Fibroblast of lung (primary cell): ENCODE data around the gene HUNK. TPM values are rescaled to one million over a fixed set of nuclear protein-coding genes. Genes with fewer than 3 reads are reported as not detected.

Source experiments
- DNase-seq, 2 donors: peaks; one replicate each; pipeline versions ENCODE4 v3.0.0 to v3.0.0-alpha.2; 2010; ENCODE audit warnings: low read depth in 2 of 2
- H2AFZ ChIP-seq: 2 replicates; pipeline ENCODE4 v1.5.1; 2012; ENCODE audit warnings: low read length, control low read depth, inconsistent platforms
- H3K27ac ChIP-seq: 2 replicates; pipeline ENCODE4 v1.5.1; 2011; ENCODE audit warnings: low read length, control low read depth; ENCODE audit not compliant: insufficient read depth
- H3K27me3 ChIP-seq: 2 replicates; pipeline ENCODE4 v1.5.1; 2011; ENCODE audit warnings: mild to moderate bottlenecking, low read length; ENCODE audit not compliant: control insufficient read depth, insufficient read depth
- H3K36me3 ChIP-seq: 2 replicates; pipeline ENCODE4 v1.5.1; 2011; ENCODE audit warnings: low read length; ENCODE audit not compliant: control insufficient read depth, insufficient read depth
- H3K4me1 ChIP-seq: 2 replicates; pipeline ENCODE4 v1.5.1; 2011; ENCODE audit warnings: low read length; ENCODE audit not compliant: control insufficient read depth, insufficient read depth; ENCODE audit errors: extremely low read depth
- H3K4me2 ChIP-seq: 2 replicates; pipeline ENCODE4 v1.5.1; 2011; ENCODE audit warnings: low read length, control low read depth; ENCODE audit not compliant: insufficient read depth; ENCODE audit errors: extremely low read depth
- H3K4me3 ChIP-seq, 4 experiments: fragments of 200-600 bp in 1 of 4; sonication (generic) in 1 of 4; replicated peaks in 1 of 4; 2 replicates each; pipeline ENCODE4 v1.5.1; 2011 to 2016; ENCODE audit warnings: low read length in 4 of 4, low read depth in 3 of 4, mild to moderate bottlenecking in 3 of 4, control low read depth in 2 of 4, inconsistent platforms in 1 of 4, mixed read lengths in 1 of 4; ENCODE audit not compliant: insufficient read depth in 1 of 4; ENCODE audit errors: control extremely low read depth in 1 of 4
- H3K79me2 ChIP-seq: 2 replicates; pipeline ENCODE4 v1.5.1; 2012; ENCODE audit warnings: mild to moderate bottlenecking, low read length, inconsistent platforms; ENCODE audit not compliant: control insufficient read depth, insufficient read depth
- H3K9ac ChIP-seq: 2 replicates; pipeline ENCODE4 v1.5.1; 2011; ENCODE audit warnings: mild to moderate bottlenecking, low read length, control low read depth; ENCODE audit not compliant: insufficient read depth
- H3K9me3 ChIP-seq: 2 replicates; pipeline ENCODE4 v1.5.1; 2012; ENCODE audit warnings: low read depth, low read length; ENCODE audit not compliant: control insufficient read depth, insufficient read depth
- H4K20me1 ChIP-seq: 2 replicates; pipeline ENCODE4 v1.5.1; 2011; ENCODE audit warnings: low read length; ENCODE audit not compliant: control insufficient read depth, insufficient read depth; ENCODE audit errors: extremely low read depth
- CTCF ChIP-seq, 2 donors: IDR thresholded peaks in 1 of 2; conservative IDR thresholded peaks in 1 of 2; 1 replicate in 1 of 2; 2 replicates in 1 of 2; pipeline ENCODE4 v1.5.1; 2011 to 2012; ENCODE audit warnings: low read length in 2 of 2, control low read depth in 1 of 2, inconsistent platforms in 1 of 2, low read depth in 1 of 2, mild to moderate bottlenecking in 1 of 2
- EZH2 ChIP-seq: IDR thresholded peaks from 2 replicates; pipeline ENCODE4 v1.5.1; 2012; ENCODE audit warnings: low read length, control low read depth, mild to moderate bottlenecking; ENCODE audit errors: missing control alignments
- polyA plus RNA-seq, 2 donors: library from polyadenylated mRNA; depleted of rRNA in 1 of 2; stranded (reverse) in 1 of 2; unstranded in 1 of 2; fragments of >200 nt; gene quantifications; 2 replicates each; pipeline ENCODE4 v1.2.1, GENCODE V29; 2011 to 2012; ENCODE audit warnings: missing spikeins in 1 of 2
- total RNA-seq: library from RNA; depleted of rRNA; stranded (reverse); fragments of >200 nt; gene quantifications from 2 replicates; pipeline ENCODE4 v1.2.1, GENCODE V29; 2014

Gene HUNK
- total and polyA plus RNA-seq, 2 donors (not counting 1 experiment from before 2014, with no cell fraction given): 0.09 to 0.33 TPM

DNA sequence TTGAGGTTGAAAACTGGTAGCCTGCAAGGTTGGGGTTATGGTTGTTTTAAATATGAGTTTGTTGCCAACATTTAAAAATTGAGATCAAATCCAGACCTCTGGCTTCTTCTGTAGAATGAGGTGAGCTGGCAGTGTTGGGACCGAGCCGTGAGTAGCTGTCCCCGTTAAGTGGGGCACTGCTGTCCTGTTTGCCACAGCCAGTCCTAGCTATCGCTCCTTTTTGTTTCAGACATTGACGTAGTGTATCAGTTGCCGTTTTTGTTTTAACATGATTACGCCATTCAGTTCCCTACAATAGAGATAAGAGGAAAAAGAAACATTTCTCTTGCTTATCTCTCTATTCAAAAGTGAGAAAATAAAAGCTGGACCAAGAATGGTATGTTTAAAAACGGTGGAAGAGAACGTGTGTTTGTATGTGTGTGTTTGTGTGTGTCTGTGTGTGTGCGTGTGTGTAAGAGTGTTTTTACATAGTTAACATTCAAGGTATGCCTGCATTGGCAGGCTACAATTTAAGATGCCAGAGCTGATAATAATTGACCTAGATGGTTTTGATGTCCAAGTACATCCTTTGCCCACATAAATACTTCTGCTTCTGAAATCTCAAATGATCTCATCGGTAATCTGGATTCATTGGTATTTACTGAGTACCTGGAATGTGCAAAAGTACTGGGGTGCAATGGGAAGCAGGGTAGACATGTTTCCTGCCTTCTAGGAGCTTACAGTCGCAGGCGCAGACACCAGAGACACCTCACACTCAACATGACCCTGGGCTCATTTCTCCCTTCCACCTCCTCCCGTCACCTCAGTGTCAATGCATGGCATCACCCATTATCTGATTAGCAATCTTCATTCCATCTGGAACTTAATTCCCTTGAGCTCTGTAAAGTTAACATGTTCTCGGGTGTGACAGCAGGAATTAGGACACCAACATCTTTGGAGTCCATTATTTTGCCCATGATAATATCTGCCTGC, 65.8 kb downstream of the HUNK start:
- H3K4me1 ChIP-seq: no peaks in the 10 kb centered on the region
- TF ChIP-seq EZH2: no peak
- TF ChIP-seq CTCF (conservative IDR thresholded peaks at IDR 0.05 in 1 of 2, IDR thresholded peaks at IDR 0.05 in 1 of 2; ENCODE audit: low read depth in 1 of 2, low read length in 2 of 2): no peak
- no peaks in the 10 kb centered on the region for H3K79me2 ChIP-seq
- no peaks in the 10 kb centered on the region for H3K27me3 ChIP-seq
- no peaks in the 10 kb centered on the region for H3K36me3 ChIP-seq
- H4K20me1 ChIP-seq: no peaks in the 10 kb centered on the region
- H3K4me3 ChIP-seq: no peak overlapping the region
- no peaks in the 10 kb centered on the region for H3K9me3 ChIP-seq
- H3K9ac ChIP-seq: no peak overlapping the region
- no peak overlapping the region for H2AFZ ChIP-seq
- H3K27ac ChIP-seq: no peak overlapping the region
- no peak overlapping the region for H3K4me2 ChIP-seq
- no peak for DNase-seq

GRCh38 chr21:31941694-31942093, 68.9 kb downstream of the HUNK start:
- Histone ChIP-seq H3K79me2 (no peaks in the 10 kb centered on the region), H3K27ac (no peak overlapping the region), H3K9me3 (no peaks in the 10 kb centered on the region), H4K20me1 (peaks cover 1% of the 10 kb centered on the region), H3K4me1 (no peaks in the 10 kb centered on the region), H3K4me2 (no peak overlapping the region), H2AFZ (no peak overlapping the region), H3K4me3 (no peak overlapping the region), H3K9ac (no peak overlapping the region), H3K27me3 (no peaks in the 10 kb centered on the region), H3K36me3 (no peaks in the 10 kb centered on the region)
- no peak for DNase-seq
- no peak for TF ChIP-seq EZH2
- no peak for TF ChIP-seq CTCF (conservative IDR thresholded peaks at IDR 0.05 in 1 of 2, IDR thresholded peaks at IDR 0.05 in 1 of 2; ENCODE audit: low read depth in 1 of 2, low read length in 2 of 2)

DNA sequence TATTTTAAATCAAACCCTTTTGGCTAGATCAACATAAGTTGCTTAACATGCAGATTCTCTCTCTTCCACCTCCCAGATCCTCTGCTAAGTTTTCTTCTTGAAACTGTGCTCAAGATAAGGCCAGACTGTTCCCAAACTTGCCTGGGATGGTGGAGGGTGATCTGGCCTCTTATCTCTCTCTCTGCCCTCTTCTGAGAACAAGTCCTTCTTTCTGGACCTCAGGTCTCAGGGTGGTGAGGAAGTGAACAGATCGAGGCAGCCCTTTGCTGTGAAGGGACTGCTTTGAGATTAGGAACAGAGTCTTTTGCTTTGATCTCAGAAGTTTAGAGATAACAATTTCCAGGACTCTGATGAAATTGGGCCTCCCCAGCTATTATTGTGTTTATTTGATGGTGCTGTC, 70.7 kb downstream of the HUNK start:
- Histone ChIP-seq H3K27ac (no peak overlapping the region), H3K9me3 (no peaks in the 10 kb centered on the region), H3K79me2 (no peaks in the 10 kb centered on the region), H3K4me1 (no peaks in the 10 kb centered on the region), H4K20me1 (peaks cover 1% of the 10 kb centered on the region), H3K4me2 (no peak overlapping the region), H2AFZ (no peak overlapping the region), H3K27me3 (no peaks in the 10 kb centered on the region), H3K9ac (no peak overlapping the region), H3K4me3 (no peak overlapping the region), H3K36me3 (no peaks in the 10 kb centered on the region)
- no peak for DNase-seq
- TF ChIP-seq EZH2 (no peak), CTCF (conservative IDR thresholded peaks at IDR 0.05 in 1 of 2, IDR thresholded peaks at IDR 0.05 in 1 of 2; ENCODE audit: low read depth in 1 of 2, low read length in 2 of 2) (no peak)
